OCI-LY7 (cell line): ENCODE results near the gene MRPL46. TPM values are rescaled to one million over a fixed set of nuclear protein-coding genes. Genes with fewer than 3 reads are reported as not detected.

Experiments used
- BruUV-seq: library from RNA; stranded (reverse); fragments of 400-500 nt; replicated peaks from 2 replicates; lab custom pipeline; 2021; lab: Mats Ljungman, UMichigan
- CTCF ChIA-PET: fragments of 300-600 bp; sonication (Branson Sonifier 250); formaldehyde crosslinking; loops from one replicate; lab custom pipeline; 2022; ENCODE audit warnings: antibody characterized with exemption; ENCODE audit not compliant: unreplicated experiment; lab: Charles Lee
- POLR2A ChIA-PET: fragments of 300-600 bp; sonication (Branson Sonifier 250); formaldehyde crosslinking; loops from one replicate; lab custom pipeline; 2022; ENCODE audit warnings: antibody characterized with exemption; lab: Charles Lee
- DNase-seq: peaks from one replicate; pipeline ENCODE4 v3.0.0-alpha.2; 2015; ENCODE audit warnings: low spot score
- H2AFZ ChIP-seq: fragments of 200-600 bp; sonication (generic), shearing (Covaris generic); 2 replicates; pipeline ENCODE4 v1.6.1; 2014; ENCODE audit warnings: mild to moderate bottlenecking, antibody characterized with exemption, low read length, moderate library complexity
- H3K27ac ChIP-seq: fragments of 200-600 bp; sonication (generic); 2 replicates; pipeline ENCODE4 v1.5.1; 2014; ENCODE audit warnings: mixed run types, low read depth, mild to moderate bottlenecking, moderate library complexity, low read length, inconsistent platforms; ENCODE audit not compliant: poor library complexity, severe bottlenecking
- H3K36me3 ChIP-seq: fragments of 200-600 bp; sonication (generic); 2 replicates; pipeline ENCODE4 v1.6.1; 2014; ENCODE audit warnings: mild to moderate bottlenecking, antibody characterized with exemption, low read length, moderate library complexity, mixed read lengths; ENCODE audit not compliant: insufficient read depth
- H3K4me1 ChIP-seq: fragments of 200-600 bp; sonication (generic); 2 replicates; pipeline ENCODE4 v1.5.1; 2014; ENCODE audit warnings: mild to moderate bottlenecking, low read length; ENCODE audit not compliant: insufficient read depth, poor library complexity, severe bottlenecking
- H3K4me2 ChIP-seq: fragments of 200-600 bp; sonication (generic); 2 replicates; pipeline ENCODE4 v1.6.1; 2014; ENCODE audit warnings: mild to moderate bottlenecking, low read length
- H3K4me3 ChIP-seq: fragments of 200-600 bp; sonication (generic); 2 replicates; pipeline ENCODE4 v1.5.1; 2014; ENCODE audit warnings: mild to moderate bottlenecking, low read depth, low read length; ENCODE audit not compliant: poor library complexity, severe bottlenecking
- H3K79me2 ChIP-seq: fragments of 200-600 bp; sonication (generic); 2 replicates; pipeline ENCODE4 v1.6.1; 2016; ENCODE audit warnings: low read depth, mild to moderate bottlenecking, low read length, moderate library complexity, mixed read lengths; ENCODE audit not compliant: insufficient read depth
- H3K9me2 ChIP-seq: fragments of 200-600 bp; sonication (generic); 2 replicates; pipeline ENCODE4 v1.6.1; 2016; ENCODE audit warnings: mild to moderate bottlenecking, low read length, mixed read lengths; ENCODE audit not compliant: insufficient read depth
- H3K9me3 ChIP-seq: fragments of 200-600 bp; sonication (generic); 2 replicates; pipeline ENCODE4 v1.6.1; 2014; ENCODE audit warnings: mild to moderate bottlenecking, mixed run types, low read length, mixed read lengths
- H4K20me1 ChIP-seq: fragments of 200-600 bp; sonication (generic); 2 replicates; pipeline ENCODE4 v1.6.1; 2014; ENCODE audit warnings: mild to moderate bottlenecking, antibody characterized with exemption, low read length, moderate library complexity, mixed read lengths; ENCODE audit not compliant: insufficient read depth
- EZH2phosphoT487 ChIP-seq: fragments of 200-600 bp; sonication (generic); IDR thresholded peaks from 2 replicates; pipeline ENCODE4 v1.6.1; 2018; ENCODE audit warnings: low read depth, borderline replicate concordance, mild to moderate bottlenecking, mixed run types, antibody characterized with exemption, low read length, moderate library complexity, mixed read lengths
- intact Hi-C: fragments of 100-400 bp; cut with micrococcal nuclease; formaldehyde crosslinking; loops from one replicate; pipeline ENCODE4 v1.10.0; 2022; ENCODE audit not compliant: unreplicated experiment
- total RNA-seq, 2 experiments: library from RNA; depleted of rRNA in 1 of 2; stranded (reverse); fragments of >200 nt in 1 of 2; shearing (Covaris generic) in 1 of 2; gene quantifications; 2 replicates each; pipeline ENCODE4 v1.2.3, GENCODE V29; 2014 to 2022
- TF ChIP-seq, protein P1 (sequence below): fragments of 200-600 bp; sonication (generic); conservative IDR thresholded peaks from 2 replicates; pipeline ENCODE4 v1.5.1; 2014; ENCODE audit warnings: mild to moderate bottlenecking, antibody characterized with exemption, low read length, moderate library complexity, mixed read lengths

The MRPL46 gene
- total RNA-seq, 2 experiments from 2014 or later: 30.4 to 37.2 TPM

DNA sequence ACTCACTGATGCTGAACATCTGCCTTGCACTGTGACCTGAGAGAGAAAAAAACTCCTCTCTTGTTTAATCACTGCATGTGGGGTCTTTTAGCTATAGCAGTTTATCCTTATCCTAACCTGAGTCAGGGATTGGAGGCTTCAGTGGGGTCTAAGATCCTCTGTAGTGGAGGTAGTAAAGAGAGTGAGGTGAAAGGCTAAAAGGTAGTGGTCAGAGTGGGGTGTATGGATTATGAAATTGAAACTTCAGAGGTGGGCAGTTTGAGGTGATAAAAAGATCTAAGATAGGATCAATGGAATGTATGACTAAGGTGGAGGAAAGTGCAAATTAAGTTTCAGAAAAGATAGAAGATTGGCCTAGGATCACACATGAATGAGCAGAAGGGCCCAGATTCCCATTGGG is 42.8 kb upstream of the MRPL46 start:
- H3K4me1 ChIP-seq: no peaks in the 10 kb centered on the region
- H3K79me2 ChIP-seq: no peaks in the 10 kb centered on the region
- H3K36me3 ChIP-seq: peaks cover 11% of the 10 kb centered on the region; the same call in 1 of the 2 replicates
- H3K4me2 ChIP-seq: no peak overlapping the region
- TF ChIP-seq, protein P1, sequence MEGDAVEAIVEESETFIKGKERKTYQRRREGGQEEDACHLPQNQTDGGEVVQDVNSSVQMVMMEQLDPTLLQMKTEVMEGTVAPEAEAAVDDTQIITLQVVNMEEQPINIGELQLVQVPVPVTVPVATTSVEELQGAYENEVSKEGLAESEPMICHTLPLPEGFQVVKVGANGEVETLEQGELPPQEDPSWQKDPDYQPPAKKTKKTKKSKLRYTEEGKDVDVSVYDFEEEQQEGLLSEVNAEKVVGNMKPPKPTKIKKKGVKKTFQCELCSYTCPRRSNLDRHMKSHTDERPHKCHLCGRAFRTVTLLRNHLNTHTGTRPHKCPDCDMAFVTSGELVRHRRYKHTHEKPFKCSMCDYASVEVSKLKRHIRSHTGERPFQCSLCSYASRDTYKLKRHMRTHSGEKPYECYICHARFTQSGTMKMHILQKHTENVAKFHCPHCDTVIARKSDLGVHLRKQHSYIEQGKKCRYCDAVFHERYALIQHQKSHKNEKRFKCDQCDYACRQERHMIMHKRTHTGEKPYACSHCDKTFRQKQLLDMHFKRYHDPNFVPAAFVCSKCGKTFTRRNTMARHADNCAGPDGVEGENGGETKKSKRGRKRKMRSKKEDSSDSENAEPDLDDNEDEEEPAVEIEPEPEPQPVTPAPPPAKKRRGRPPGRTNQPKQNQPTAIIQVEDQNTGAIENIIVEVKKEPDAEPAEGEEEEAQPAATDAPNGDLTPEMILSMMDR: no peak
- TF ChIP-seq EZH2phosphoT487: no peak
- H3K9me3 ChIP-seq: no peaks in the 10 kb centered on the region
- no peak overlapping the region for H2AFZ ChIP-seq
- BruUV-seq: no TSS peak
- H3K9me2 ChIP-seq: no peaks in the 10 kb centered on the region
- intact Hi-C loops: no loop called here
- ChIA-PET CTCF (no interaction called here), POLR2A (no interaction called here)
- no peaks in the 10 kb centered on the region for H4K20me1 ChIP-seq
- H3K4me3 ChIP-seq: no peak overlapping the region
- H3K27ac ChIP-seq: no peak overlapping the region
- no peak for DNase-seq

DNA sequence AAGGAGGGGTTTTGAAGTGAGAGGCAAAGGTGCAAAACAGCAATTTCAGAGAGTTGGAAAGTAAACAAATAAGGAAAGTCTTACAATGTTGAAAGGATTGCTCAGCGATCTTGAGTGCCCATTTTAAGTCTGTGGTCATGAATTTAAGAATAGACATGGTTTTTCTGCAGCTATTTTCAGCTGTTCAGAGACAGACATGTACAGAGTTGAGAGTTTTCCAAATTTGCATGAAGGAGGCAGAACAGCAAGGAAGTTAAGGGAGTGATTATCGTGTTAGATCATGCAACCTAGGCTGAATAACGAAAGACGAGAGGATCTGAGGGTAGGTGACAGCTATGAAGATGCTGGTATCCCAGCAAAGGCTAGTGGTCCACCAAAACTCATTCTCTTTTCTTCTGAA is 42.1 kb upstream of the MRPL46 start:
- TF ChIP-seq, protein P1: no peak
- TF ChIP-seq EZH2phosphoT487: no peak
- no peak for DNase-seq
- no TSS peak for BruUV-seq
- ChIA-PET CTCF (no interaction called here), POLR2A (no interaction called here)
- no peak overlapping the region for H2AFZ ChIP-seq
- no peak overlapping the region for H3K4me3 ChIP-seq
- H3K4me1 ChIP-seq: no peaks in the 10 kb centered on the region
- H3K79me2 ChIP-seq: no peaks in the 10 kb centered on the region
- no peak overlapping the region for H3K27ac ChIP-seq
- H3K9me2 ChIP-seq: no peaks in the 10 kb centered on the region
- H3K4me2 ChIP-seq: no peak overlapping the region
- no peaks in the 10 kb centered on the region for H3K9me3 ChIP-seq
- intact Hi-C loops: no loop called here
- H4K20me1 ChIP-seq: no peaks in the 10 kb centered on the region
- H3K36me3 ChIP-seq: peaks cover 11% of the 10 kb centered on the region; the same call in 1 of the 2 replicates

DNA sequence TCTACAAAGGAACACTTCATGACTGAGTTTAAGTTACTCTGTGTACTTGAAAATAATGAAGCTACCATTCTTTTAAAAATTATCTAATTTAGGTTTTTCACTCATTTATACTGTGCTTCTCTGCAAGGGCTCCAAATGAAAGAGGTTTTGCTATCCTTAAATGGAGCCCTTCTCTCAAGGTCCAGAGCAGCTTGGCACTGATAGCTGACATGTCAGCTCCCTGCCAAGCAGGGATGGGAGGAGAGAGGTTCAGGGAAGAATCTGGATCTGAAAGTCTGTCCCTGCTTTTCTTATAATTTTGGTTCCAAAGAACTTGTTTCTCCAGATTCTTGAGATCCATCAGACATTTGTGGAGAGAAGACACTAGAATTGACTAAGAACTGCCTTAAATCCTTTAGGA is 39.4 kb upstream of the MRPL46 start:
- no peaks in the 10 kb centered on the region for H3K79me2 ChIP-seq
- TF ChIP-seq, protein P1: no peak
- TF ChIP-seq EZH2phosphoT487: no peak
- no peak for DNase-seq
- H4K20me1 ChIP-seq: no peaks in the 10 kb centered on the region
- no peaks in the 10 kb centered on the region for H3K4me1 ChIP-seq
- no TSS peak for BruUV-seq
- no peak overlapping the region for H3K27ac ChIP-seq
- CTCF ChIA-PET: no interaction called here
- no peak overlapping the region for H2AFZ ChIP-seq
- no peak overlapping the region for H3K4me2 ChIP-seq
- H3K9me3 ChIP-seq: no peaks in the 10 kb centered on the region
- intact Hi-C loops: no loop called here
- H3K36me3 ChIP-seq: no peaks in the 10 kb centered on the region; the same call in 1 of the 2 replicates
- H3K4me3 ChIP-seq: no peak overlapping the region
- POLR2A ChIA-PET: interaction anchor here (0.8 to 1.1 kb wide), 2 partner anchors 10 to 11 kb away, joined by 3 read pairs; no protein-coding TSS in a partner anchor
- H3K9me2 ChIP-seq: no peaks in the 10 kb centered on the region
